Measurements from ENCODE around the gene LRRC9. TPM values are rescaled to one million over a fixed set of nuclear protein-coding genes. Genes with fewer than 3 reads are reported as not detected.
A peak's percentile ranks its signal among the peaks of the same experiment; 100 is the strongest.

Gene LRRC9
- total RNA-seq, 2 experiments from 2014 or later: not detected

- intact Hi-C loops (cut with micrococcal nuclease): loop anchor here (5.0 kb wide), 3 partner anchors 69 to 154 kb away; partner anchors contain the start of gene PPM1A
- peaks cover 30% of the 10 kb centered on the region for H3K4me1 Mint-ChIP-seq (ENCODE audit: low read depth)
- TF ChIP-seq CTCF (IDR thresholded peaks at IDR 0.05): no peak
- peak overlapping the region; percentile 100 for H3K4me3 Mint-ChIP-seq
- ATAC-seq (no peak), DNase-seq (peak; percentile 7)
- H3K27ac Mint-ChIP-seq: peak overlapping the region; percentile 98
- H3K9me3 Mint-ChIP-seq: no peaks in the 10 kb centered on the region
- ChIA-PET POLR2A (interaction anchor here (1.0 to 2.1 kb wide), 4 partner anchors 17 to 156 kb away, joined by 4 to 9 read pairs (median 8); partner anchors contain the start of genes DHRS7 and PPM1A), CTCF (interaction anchor here (0.9 to 5.7 kb wide), 6 partner anchors 8 to 128 kb away, joined by 3 to 31 read pairs (median 4); no protein-coding TSS in a partner anchor)
- no peaks in the 10 kb centered on the region for H3K27me3 Mint-ChIP-seq
- peaks cover 37% of the 10 kb centered on the region for H3K36me3 Mint-ChIP-seq (ENCODE audit: low read depth)
These were observed 173.1 kb downstream of the LRRC9 start for GRCh38 chr14:60093080-60093479.

GRCh38 chr14:60093606-60094005 lies 173.7 kb downstream of the LRRC9 start:
- ATAC-seq (no peak), DNase-seq (no peak)
- ChIA-PET POLR2A (interaction anchor here (1.0 to 2.1 kb wide), 3 partner anchors 17 to 155 kb away, joined by 4 to 9 read pairs (median 8); partner anchors contain the start of gene PPM1A), CTCF (interaction anchor here (0.9 to 5.7 kb wide), 5 partner anchors 8 to 128 kb away, joined by 3 to 31 read pairs (median 3); no protein-coding TSS in a partner anchor)
- H3K9me3 Mint-ChIP-seq: no peaks in the 10 kb centered on the region
- no peaks in the 10 kb centered on the region for H3K27me3 Mint-ChIP-seq
- no peak for TF ChIP-seq CTCF (IDR thresholded peaks at IDR 0.05)
- peak overlapping the region; percentile 100 for H3K4me3 Mint-ChIP-seq
- intact Hi-C loops (cut with micrococcal nuclease): loop anchor here (5.0 kb wide), 3 partner anchors 69 to 154 kb away; partner anchors contain the start of gene PPM1A
- peaks cover 42% of the 10 kb centered on the region for H3K36me3 Mint-ChIP-seq (ENCODE audit: low read depth)
- H3K27ac Mint-ChIP-seq: peak overlapping the region; percentile 98
- H3K4me1 Mint-ChIP-seq (ENCODE audit: low read depth): peaks cover 33% of the 10 kb centered on the region

DNA sequence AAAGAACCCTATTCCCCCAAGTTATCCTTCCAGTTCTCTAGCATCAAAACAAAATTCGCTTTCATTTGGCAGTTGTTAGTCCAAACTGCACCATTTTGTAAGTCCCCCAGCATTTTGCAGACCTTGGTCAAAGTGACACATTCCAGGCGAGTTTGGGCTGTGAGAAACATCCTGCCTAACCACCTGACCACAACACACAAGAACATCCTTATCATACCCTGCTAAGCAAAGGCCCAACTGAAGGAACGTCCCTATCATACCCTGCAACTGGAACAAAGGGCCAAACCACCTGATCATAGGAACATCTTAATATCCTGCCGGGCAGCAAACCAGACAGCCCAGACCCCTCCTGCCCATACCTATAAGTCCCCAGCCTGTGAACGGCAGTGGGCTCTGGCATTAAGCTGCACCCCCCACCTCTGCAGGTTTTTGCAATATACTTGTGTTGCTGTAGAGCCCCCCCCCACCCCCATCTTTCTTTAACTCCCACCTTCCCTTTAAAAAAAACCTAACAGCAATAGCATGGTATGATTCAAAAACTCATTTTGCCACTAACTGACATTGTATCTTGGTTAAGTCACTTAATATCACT lies 174.5 kb downstream of the LRRC9 start:
- CTCF ChIA-PET: no interaction called here
- no peaks in the 10 kb centered on the region for H3K9me3 Mint-ChIP-seq
- H3K4me1 Mint-ChIP-seq (ENCODE audit: low read depth): peaks cover 35% of the 10 kb centered on the region
- H3K27ac Mint-ChIP-seq: peak overlapping the region; percentile 53
- TF ChIP-seq CTCF (IDR thresholded peaks at IDR 0.05): no peak
- peaks cover 43% of the 10 kb centered on the region for H3K36me3 Mint-ChIP-seq (ENCODE audit: low read depth)
- DNase-seq (peak; percentile 58), ATAC-seq (no peak)
- peak overlapping the region; percentile 100 for H3K4me3 Mint-ChIP-seq
- no peaks in the 10 kb centered on the region for H3K27me3 Mint-ChIP-seq
- intact Hi-C loops (cut with micrococcal nuclease): loop anchor here (5.0 kb wide), 3 partner anchors 68 to 153 kb away; partner anchors contain the start of gene PPM1A
- POLR2A ChIA-PET: interaction anchor here (1.5 kb wide), 1 partner anchor 89 kb away, joined by 4 read pairs; no protein-coding TSS in a partner anchor

- intact Hi-C loops (cut with micrococcal nuclease): no loop called here
- no peak for DNase-seq
- Mint-ChIP-seq H3K4me1 (ENCODE audit: low read depth) (peaks cover 40% of the 10 kb centered on the region), H3K36me3 (ENCODE audit: low read depth) (peaks cover 48% of the 10 kb centered on the region), H3K9me3 (no peaks in the 10 kb centered on the region), H3K27me3 (no peaks in the 10 kb centered on the region), H3K4me3 (peak overlapping the region; percentile 13), H3K27ac (peak overlapping the region; percentile 40)
- no peak for ATAC-seq
- CTCF ChIA-PET: interaction anchor here (1.1 to 1.5 kb wide), 2 partner anchors 11 to 57 kb away, joined by 3 to 4 read pairs; no protein-coding TSS in a partner anchor
- TF ChIP-seq CTCF (IDR thresholded peaks at IDR 0.05): no peak
- POLR2A ChIA-PET: interaction anchor here (0.8 to 1.5 kb wide), 3 partner anchors 15 to 153 kb away, joined by 3 to 4 read pairs (median 3); no protein-coding TSS in a partner anchor
These were observed 175.3 kb downstream of the LRRC9 start for GRCh38 chr14:60095231-60095630.

Data from activated CD8-positive, alpha-beta T cell treated with anti-CD3 and anti-CD28 coated beads for 36 hours (primary cell).